Mucosa of gallbladder (tissue), 1 donor: ENCODE results near the gene STK32B. TPM values are rescaled to one million over a fixed set of nuclear protein-coding genes. Genes with fewer than 3 reads are reported as not detected.
"Not testable (repeated sequence)": the region's sequence is repeated elsewhere in the genome, so short reads cannot be mapped to it uniquely, and the experiment has no call there.

Experiments
- DNase-seq: peaks from one replicate; pipeline ENCODE4 v3.0.0-alpha.2; 2020; ENCODE audit warnings: low spot score
- total RNA-seq: library from RNA; stranded (reverse); gene quantifications from one replicate; pipeline ENCODE4 v1.2.1, GENCODE V29; 2021
- donor health status: DM: no; HTN: no; CAD: no.

STK32B gene
- total RNA-seq, 1 donor from 2014 or later, result 4.1 TPM

DNA sequence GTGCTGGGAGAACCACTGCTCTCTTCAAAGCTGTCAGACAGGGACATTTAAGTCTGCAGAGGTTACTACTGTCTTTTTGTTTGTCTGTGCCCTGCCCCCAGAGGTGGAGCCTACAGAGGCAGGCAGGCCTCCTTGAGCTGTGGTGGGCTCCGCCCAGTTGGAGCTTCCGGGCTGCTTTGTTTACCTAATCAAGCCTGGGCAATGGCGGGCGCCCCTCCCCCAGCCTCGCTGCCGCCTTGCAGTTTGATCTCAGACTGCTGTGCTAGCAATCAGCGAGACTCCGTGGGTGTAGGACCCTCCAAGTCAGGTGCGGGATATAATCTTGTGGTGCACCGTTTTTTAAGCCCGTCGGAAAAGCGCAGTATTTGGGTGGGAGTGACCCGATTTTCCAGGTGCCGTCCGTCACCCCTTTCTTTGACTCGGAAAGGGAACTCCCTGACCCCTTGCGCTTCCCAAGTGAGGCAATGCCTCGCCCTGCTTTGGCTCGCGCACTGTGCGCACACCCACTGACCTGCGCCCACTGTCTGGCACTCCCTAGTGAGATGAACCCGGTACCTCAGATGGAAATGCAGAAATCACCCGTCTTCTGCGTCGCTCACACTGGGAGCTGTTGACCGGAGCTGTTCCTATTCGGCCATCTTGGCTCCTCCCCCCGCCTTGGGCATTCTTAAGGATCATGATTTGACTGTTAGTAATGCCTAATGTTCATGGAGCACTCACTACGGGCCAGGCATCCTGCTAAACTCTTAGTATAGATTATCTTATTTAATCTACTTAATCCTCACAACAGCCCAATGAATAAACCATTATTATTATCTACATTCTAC lies 392.9 kb downstream of the STK32B start:
- not testable (repeated sequence) for DNase-seq

DNA sequence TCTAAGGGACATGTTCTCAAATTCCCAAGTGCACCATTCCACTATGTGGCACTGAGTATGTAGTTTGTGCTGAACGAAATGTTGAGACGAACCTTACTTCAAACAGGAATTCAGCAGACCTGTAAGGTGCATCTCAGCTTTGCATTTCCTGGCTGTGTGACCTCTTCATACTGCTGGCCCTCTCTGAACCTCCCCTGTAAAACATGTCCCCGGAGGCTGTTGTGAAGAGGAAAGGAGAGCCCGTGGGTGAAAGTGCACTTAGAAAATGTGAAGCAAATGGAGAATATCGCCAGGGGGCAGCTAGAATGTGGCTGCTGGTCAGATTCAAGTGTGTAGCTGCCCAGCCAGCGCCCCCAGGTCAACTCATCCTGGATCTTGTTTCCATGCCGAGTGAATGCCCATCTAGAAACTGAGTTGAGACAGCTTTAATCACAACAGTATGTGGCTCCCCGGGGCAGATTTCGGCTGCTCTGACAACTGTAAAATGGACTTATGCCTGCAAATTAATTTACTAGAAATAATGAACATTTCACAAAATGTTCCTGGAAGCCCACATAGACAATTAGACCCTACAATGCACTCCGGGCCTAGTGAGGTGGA lies 393.7 kb downstream of the STK32B start:
- no peak for DNase-seq

DNA sequence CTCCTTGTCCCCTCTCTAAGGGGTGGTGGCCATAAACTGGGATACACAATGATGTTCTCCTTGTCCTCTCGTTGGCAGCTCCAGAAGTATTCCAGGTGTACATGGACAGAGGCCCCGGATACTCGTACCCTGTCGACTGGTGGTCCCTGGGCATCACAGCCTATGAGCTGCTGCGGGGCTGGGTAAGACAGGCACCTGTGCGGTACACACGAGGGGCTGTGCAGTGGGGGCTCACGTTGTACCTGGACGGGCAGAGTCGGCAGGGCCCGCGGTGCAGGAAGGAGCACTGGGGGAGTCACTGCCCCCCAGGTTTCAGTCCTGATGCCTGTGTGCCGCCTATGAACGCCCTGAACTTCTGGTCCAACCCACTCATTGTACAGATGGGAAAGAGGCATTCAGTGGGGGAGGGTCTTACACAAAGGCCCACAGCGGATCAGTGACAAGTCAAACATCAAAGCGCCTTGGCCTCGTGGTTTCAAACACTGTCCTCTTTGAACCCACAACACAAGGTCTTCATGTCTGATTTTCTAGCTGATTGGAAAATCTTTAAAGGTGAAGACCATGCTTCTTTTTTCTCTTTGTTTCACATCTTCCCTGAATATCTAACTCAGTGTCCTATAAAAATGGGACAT lies 395.4 kb downstream of the STK32B start:
- no peak for DNase-seq

DNA sequence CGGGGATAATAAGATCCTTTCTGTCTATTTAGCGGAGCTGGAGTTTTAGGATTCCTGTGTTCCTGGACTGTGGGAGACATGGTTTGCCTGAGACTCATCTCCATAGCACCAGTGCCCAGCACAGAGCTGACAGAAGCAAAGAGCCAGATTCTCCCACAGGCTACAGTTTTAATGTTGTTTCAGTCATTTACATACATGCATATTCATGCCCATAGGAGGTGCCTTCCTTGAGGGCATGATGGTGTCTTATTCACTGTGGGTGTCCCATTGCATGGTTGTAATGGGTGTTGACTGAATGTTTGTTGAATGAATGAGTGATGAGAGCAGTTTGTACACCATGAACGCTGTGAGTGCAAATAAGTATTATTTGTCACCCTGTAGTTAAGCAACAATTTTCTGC lies 396.5 kb downstream of the STK32B start:
- DNase-seq, result no peak

DNA sequence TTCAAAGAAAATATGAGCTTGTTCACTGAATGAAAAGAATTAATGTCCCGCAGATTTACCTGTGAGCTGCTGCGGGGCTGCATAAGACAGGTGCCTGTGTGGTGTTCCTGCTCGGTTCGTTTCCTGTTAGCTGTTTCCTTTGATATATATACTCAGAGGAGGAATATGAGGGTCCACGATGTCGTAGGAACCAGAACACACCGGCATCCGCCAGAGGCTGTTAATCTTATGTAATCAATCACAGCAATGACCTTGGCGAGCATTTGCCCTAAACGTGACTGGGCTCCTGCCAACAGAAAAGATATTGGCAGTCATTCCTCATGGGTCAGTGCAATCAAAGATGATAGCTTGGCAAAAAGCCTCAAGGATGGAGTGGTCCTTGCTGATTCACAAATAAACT lies 396.9 kb downstream of the STK32B start:
- no peak for DNase-seq

DNA sequence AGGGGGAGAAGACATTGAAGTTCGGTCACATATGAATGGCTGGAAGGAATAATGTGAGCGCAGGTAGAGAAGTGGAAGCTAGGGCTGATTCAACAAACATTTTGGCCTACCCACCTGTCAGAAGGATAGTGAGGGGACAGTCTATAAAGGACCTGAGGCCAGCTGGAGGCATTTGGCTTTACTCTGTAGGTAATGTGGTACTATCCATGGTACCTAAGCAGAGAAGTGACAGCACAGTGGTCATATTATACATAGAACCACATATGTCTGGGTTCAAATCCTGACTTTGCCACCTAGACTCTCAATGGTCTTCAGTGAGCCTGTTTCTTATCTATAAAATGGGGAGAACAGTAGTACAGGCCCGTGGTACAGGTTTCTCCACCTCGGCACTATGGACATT lies 400.0 kb downstream of the STK32B start:
- no peak for DNase-seq

DNA sequence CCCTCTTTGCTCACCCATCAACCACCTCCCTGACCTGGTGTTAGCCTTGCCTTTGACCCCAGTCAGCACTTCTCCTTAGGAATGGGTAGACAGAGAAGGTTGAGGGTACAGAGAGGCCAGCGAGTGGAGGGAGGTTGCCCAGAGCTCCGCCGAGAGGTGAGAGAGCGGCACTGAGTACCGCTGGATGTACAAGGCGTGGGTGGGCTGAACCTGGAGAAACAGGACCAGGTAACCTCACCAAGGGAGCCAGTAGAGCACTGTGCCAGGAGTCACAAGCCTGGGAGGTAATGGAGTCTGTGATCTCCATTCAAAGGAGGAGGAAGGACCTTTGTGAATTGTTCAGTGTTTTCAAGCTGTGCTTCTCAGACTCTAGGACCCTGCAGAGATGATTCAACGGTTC lies 400.9 kb downstream of the STK32B start:
- no peak for DNase-seq

DNA sequence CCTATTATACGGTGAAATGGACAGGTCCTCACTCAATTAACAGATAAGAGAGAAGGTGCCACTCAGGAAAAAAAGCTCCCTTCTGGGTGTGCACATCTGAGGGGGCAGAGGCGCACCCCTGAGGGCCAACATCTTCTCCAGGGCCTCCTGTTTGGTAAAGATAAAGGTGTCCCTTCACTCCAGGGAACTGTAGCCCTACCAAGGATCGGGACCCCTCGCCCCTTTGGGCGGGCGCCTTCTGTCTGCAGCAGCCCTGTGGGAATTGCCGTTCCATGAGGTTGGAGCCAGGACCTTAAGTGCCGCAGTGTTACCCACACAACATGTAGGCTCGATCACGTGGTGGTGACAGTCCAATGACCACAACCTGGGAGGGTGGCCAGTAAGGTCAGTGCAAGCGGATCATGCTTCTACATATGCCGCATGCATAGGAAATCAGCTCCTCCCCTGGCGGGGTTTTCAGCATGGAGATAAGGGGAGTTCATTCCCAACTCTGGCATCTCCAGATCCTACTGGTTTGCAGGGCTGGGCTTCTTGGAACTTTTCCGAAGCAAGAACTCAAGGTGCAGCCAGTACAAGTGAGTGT lies 403.8 kb downstream of the STK32B start:
- DNase-seq, result no peak

DNA sequence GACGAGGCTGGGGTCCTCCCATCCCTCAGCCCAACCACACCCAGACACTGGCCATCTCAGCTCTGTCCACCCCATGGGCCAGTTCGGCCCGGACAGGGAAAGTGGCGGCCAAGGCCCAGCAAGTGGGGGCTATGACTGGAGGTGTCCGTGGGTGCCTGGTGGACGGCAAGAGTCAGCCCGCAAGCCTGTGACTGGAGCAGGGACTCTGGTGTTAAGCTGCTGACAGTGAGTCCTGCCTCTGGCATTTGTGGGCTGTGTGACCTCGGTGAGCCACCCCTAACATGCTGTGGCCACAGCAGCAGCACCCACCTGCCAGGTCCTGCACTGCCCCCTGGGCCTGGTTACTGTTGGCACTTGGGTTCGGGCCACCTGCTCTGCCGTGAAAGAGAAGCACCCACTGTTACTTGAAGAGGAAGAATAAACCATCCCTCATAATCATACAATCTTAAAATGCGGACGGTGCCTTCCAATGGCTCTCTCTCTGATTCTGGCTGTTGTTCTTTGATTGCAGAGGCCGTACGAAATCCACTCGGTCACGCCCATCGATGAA lies 405.1 kb downstream of the STK32B start:
- no peak for DNase-seq

DNA sequence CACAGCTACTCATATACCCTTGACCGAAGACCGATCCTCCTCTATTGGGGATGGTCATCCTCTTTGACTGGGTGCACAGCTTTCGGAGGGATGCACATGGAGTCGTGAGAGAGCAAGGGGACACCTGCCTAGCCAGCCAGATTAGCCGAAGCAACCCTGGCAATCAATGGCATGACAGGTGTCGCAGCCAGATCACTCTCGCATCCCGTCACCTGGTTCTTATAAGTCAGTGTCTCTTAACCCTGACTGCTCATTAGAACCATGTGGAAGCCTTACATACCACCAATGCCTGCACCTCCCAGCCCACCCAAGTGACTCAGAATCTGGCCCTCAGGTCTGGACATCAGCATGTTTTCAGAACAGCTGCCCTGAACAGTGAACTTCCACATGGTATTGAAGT lies 407.4 kb downstream of the STK32B start:
- DNase-seq, result no peak

DNA sequence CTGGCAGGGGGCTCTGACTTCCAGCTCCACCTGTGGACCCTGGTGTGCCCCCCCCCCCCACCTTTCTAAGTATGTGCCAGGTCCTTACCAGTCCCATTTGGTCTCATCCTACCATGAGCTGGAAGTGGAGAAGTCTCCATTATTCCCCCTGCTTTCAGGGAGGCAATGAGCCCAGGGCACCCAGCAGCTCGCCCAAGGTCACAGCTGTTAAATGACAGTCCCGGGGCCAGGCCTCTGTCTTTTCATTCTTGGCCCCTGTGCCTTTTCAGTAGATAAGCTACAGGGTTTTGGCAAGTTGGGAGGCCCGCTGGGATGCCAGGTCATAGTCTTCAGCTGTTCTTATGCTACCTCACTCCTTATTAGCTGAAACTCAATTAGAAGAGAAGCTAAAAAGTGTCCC lies 408.0 kb downstream of the STK32B start:
- no peak for DNase-seq

DNA sequence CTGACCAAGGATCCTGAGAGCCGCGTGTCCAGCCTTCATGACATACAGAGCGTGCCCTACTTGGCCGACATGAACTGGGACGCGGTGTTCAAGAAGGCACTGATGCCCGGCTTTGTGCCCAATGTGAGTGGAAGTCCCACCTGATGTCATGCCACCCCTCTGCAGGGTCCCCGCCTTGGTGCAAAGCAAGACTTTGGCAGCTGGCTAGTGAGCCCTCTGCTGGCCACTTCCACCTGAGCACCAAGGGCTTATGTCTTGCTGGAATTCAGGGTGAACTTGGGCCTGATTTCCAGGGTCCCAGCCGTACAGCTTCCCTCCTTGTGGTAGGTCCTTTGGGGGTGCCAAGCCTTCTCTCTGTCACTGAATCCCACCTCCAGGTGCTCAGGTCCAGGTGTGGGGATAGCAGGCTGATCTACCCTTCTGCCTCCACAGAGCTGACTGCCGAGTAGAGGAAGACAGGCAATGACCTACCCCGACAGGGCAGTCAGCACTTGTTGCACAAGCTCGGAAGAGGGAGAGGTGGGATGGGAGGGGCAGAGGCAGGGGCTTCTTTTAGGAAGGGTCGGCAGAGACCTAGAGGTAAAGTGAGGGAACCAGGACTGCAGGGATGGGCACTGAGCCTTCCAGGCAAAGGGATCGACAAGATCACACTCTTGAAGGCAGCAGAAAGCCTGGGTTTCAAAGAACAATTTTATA lies 409.0 kb downstream of the STK32B start:
- no peak for DNase-seq

DNA sequence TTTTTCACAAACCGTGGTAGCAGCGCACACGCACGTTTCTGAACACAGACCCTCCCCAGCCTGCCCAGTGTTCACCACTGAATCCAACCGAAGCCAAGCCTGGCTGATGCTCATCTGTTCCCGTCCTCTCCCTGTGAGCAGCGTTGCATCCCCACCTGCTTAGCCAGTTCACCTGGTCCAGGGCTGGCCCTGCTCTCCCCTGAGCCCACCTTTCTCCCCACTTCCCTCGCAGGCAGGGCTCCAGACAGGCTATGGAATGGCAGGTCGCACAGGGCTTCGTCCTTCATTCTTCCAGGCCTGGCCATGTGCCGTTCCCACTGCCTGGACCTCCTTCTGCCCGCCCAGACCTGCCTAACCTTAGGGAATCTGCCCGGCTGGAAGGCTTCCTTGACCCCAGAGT lies 410.2 kb downstream of the STK32B start:
- DNase-seq, result no peak

DNA sequence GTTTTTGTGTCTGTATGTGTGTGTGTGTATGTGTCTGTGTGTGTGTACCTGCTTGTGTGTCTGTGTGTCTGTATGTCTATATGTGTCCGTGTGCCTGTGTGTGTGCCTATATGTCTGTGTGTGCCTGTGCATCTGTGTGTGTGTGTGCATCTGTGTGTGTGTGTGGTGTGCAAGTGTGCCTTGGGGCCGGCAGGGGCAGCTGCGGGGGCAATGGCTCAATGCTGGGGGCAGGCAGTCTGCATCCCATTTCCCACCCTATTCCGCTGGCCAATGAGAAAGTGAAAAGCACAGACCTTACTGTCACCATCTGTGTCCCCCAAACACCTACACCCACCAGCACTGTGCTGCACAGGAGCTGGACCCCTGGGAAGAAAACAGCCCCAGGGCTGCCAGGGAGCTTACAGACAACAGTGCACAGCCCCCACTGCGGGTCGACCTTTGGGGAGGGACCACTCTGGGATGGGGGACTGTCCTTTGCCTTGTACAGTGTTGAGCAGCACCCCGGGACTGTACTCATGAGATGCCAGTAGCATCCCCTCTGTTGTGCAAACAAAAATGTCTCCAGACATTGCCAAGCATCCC lies 411.1 kb downstream of the STK32B start:
- no peak for DNase-seq

DNA sequence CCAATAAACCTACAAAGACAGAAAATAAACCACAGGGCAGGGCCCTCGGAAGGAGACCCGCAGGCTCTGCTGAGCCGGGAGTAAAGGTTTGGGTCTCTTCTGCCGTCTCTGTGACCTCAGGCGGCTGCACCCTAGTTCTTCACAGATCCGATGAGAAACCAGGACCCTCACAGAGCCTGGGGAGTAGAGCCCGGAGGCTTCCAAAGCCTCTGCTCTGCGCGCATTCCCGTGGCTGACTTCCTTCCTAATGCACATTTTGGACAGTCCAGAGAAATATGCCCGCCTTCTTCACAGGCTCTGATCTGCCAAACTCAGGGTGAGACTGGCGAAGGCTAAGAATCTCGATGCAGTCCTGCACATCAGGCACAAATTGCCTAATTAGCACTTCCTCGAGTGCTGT lies 411.6 kb downstream of the STK32B start:
- DNase-seq, result no peak

DNA sequence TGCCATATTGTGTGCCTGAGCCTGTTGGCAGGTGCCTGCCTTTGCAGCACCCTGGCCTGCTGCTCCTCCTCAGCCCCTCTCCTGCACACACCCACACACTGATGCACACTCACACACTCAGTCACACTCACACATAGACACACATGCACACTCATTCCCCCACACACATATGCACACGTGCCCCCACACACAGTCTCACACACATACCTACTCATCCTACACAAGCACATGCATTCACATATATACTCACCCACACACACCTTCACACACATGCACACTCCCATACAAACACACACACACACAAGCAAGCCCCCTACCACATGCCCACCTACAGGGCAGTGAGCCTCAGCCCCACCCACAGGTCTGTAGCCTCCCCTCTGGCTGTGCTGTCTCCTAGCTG lies 412.1 kb downstream of the STK32B start:
- DNase-seq, result no peak

DNA sequence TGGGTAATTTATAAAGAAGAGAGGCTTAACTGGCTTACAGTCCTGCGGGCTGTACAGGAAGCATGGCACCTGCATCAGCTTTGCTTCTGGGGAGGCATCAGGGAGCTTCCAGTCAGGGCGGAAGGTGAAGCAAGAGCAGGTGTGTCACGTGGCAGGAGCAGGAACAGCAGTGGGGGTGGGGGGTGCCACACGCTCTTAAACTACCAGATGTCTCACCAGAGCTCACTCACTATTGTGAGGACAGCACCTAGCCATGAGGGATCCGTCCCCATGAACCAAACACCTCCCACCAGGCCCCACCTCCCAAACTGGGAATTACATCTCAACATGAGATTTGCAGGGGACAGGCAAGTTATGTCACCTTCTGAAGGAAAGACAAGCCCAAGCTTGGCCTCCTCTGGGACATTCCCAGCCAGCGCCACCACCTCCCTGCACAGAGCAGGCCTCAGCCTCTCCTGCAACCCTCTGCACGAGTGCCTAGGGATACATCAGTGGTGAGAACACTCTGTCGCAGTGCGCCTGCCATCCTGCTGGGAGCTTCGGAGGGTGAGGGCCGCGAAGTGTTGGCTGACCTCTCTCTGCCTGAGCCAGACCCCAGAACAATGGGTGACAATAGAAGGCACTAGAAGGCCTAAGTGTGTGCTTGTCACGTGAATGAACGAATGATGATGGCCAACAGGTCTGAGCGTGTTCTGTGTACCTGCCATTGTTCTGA lies 412.8 kb downstream of the STK32B start:
- DNase-seq, result no peak

DNA sequence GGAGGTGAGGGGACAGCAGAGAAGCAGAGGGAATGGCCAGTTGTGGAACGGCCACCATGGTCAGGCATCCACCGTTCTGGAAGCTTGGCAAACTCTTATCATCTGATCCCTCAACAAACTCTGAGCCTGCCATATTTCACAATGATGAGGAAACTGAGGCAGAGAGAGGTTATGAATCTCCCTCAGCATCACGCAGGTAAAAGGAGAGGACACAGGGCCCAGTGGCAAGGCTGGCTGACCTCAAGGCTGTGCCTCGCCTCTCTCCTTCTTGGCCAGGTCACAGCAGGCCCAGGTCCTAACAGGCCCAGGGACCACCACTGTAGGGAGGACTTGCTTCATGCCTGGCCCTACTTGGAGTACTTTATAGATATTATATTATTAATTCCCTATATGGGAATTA lies 414.2 kb downstream of the STK32B start:
- DNase-seq, result no peak

DNA sequence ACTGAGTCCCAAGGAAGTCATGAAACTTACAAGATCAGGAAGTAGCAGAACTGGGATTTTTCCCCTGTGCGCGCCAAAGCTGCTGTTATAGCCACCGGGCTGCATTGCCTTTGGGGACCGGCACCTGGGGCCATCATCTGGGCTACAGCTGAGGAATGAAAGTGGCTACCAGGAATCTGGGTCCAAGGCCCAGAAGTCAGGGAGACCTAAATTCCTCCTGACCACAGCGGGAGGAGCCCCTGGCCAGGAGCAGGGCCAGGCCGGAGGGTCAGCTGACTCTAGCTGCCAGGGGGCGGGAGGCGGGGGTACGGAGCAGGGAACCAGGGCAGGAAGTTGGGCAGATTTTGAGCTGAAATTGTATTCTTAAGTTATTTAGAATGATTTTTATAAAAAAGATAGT lies 414.7 kb downstream of the STK32B start:
- DNase-seq, result no peak

DNA sequence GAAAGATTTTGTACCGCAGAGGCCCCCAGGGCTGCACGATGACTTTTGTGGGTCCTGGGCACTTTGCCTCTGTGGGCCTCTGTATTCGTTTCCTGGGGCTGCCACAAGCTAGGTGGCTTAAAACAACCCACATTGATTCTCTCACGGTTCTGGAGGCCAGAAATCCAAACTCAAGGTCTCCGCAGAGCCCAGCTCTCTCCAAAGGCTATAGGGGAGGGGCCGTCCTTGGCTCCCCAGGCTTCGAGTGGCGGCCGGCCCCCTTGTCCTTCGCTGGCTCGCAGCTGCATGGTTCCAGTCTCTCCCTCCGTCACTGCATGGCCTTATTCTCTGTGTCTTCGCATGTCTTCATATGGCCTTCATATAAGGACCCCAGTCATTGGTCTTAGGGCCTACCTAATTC lies 415.8 kb downstream of the STK32B start:
- no peak for DNase-seq
